Astrocyte of the spinal cord (primary cell): ENCODE data around the gene SLC35F4.

Experiments used
- DNase-seq: peaks from one replicate; pipeline ENCODE4 v3.0.0; 2011; ENCODE audit warnings: low read depth, low spot score
- H3K4me3 ChIP-seq: 2 replicates; pipeline ENCODE4 v1.5.1; 2011; ENCODE audit warnings: low read depth, mild to moderate bottlenecking, low read length, moderate library complexity
- in situ Hi-C: cut with HindIII; loops from 2 replicates; pipeline ENCODE4 v1.10.0; 2017; ENCODE audit warnings: low sequenced_read_pairs
- TF ChIP-seq, protein P1 (sequence below): IDR thresholded peaks from 2 replicates; pipeline ENCODE4 v1.5.1; 2012; ENCODE audit warnings: low read depth, mild to moderate bottlenecking, low read length, inconsistent platforms

Gene SLC35F4

DNA sequence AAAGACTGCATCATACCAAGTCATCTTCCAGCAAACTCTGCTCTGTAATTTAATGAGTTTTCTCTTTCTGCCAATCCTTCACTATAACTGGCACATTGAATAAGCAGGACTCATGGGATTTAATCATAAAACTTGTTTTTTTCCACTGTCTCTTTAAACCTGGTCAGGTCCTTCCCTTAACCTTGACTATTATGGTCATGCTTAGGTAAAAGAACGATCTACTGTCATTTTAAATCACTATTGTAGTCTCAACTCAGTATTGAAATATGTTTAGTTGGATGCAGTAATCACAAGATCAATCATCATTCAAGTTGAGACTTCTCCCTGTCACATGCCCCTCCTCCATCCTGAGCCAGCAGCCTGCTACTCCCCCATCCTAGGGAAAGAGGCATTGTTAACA lies 56.1 kb downstream of the SLC35F4 start:
- TF ChIP-seq, protein P1, sequence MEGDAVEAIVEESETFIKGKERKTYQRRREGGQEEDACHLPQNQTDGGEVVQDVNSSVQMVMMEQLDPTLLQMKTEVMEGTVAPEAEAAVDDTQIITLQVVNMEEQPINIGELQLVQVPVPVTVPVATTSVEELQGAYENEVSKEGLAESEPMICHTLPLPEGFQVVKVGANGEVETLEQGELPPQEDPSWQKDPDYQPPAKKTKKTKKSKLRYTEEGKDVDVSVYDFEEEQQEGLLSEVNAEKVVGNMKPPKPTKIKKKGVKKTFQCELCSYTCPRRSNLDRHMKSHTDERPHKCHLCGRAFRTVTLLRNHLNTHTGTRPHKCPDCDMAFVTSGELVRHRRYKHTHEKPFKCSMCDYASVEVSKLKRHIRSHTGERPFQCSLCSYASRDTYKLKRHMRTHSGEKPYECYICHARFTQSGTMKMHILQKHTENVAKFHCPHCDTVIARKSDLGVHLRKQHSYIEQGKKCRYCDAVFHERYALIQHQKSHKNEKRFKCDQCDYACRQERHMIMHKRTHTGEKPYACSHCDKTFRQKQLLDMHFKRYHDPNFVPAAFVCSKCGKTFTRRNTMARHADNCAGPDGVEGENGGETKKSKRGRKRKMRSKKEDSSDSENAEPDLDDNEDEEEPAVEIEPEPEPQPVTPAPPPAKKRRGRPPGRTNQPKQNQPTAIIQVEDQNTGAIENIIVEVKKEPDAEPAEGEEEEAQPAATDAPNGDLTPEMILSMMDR, result no peak
- in situ Hi-C loops, result no loop called here

GRCh38 chr14:57797160-57797559 lies 68.7 kb downstream of the SLC35F4 start:
- TF ChIP-seq, protein P1, result no peak
- no peak overlapping the region for H3K4me3 ChIP-seq
- in situ Hi-C loops, result no loop called here
- DNase-seq, result no peak

More for the DNA sequence above, 56.1 kb downstream of the SLC35F4 start:
- no peak for DNase-seq
- no peak overlapping the region for H3K4me3 ChIP-seq

- in situ Hi-C loops, result no loop called here
- DNase-seq, result no peak
Observed at GRCh38 chr14:57796556-57796955, 69.3 kb downstream of the SLC35F4 start.

GRCh38 chr14:57785058-57785457 lies 80.8 kb downstream of the SLC35F4 start:
- no peak overlapping the region for H3K4me3 ChIP-seq
- no peak for DNase-seq
- TF ChIP-seq, protein P1, result no peak
- in situ Hi-C loops, result no loop called here

More at GRCh38 chr14:57796556-57796955, 69.3 kb downstream of the SLC35F4 start:
- no peak overlapping the region for H3K4me3 ChIP-seq
- TF ChIP-seq, protein P1, result no peak

GRCh38 chr14:57771801-57772200 lies 94.1 kb downstream of the SLC35F4 start:
- TF ChIP-seq, protein P1, result no peak
- H3K4me3 ChIP-seq, result no peak overlapping the region
- no peak for DNase-seq
- in situ Hi-C loops, result no loop called here

- DNase-seq, result no peak
- in situ Hi-C loops, result no loop called here
- TF ChIP-seq, protein P1, result no peak
- H3K4me3 ChIP-seq, result no peak overlapping the region
Observed at GRCh38 chr14:57769863-57770523, 95.9 kb downstream of the SLC35F4 start.
